B cell (primary cell): ENCODE measurements around the gene LY9. TPM values are rescaled to one million over a fixed set of nuclear protein-coding genes. Genes with fewer than 3 reads are reported as not detected.

Source experiments
- ATAC-seq: fragments of 200-7000 bp; cut with Tn5 transposase; one replicate; pipeline ENCODE4 v1.10.0; 2021; ENCODE audit warnings: low read depth, mild to moderate bottlenecking, moderate number of reproducible peaks, moderate library complexity
- CTCF ChIA-PET: fragments of 350-600 bp; sonication (Branson Sonifier 250); formaldehyde crosslinking; loops from one replicate; lab custom pipeline; 2021; ENCODE audit warnings: antibody characterized with exemption, inconsistent platforms; lab: Charles Lee
- POLR2A ChIA-PET: fragments of 350-600 bp; sonication (Branson Sonifier 250); formaldehyde crosslinking; loops from one replicate; lab custom pipeline; 2021; ENCODE audit warnings: antibody characterized with exemption; lab: Charles Lee
- DNase-seq: peaks from one replicate; pipeline ENCODE4 v3.0.0; 2013
- H2AFZ ChIP-seq: 2 replicates; pipeline ENCODE4 v1.6.1; 2012; ENCODE audit warnings: mild to moderate bottlenecking, low read depth, low read length; ENCODE audit not compliant: insufficient read depth, poor library complexity, severe bottlenecking
- H3K27ac ChIP-seq, 2 donors: 1 replicate in 1 of 2; 2 replicates in 1 of 2; pipeline ENCODE4 v1.5.1; 2012 to 2013; ENCODE audit warnings: low read length in 2 of 2, mild to moderate bottlenecking in 2 of 2, moderate library complexity in 1 of 2
- H3K27me3 ChIP-seq, 4 experiments: fragments of 200-600 bp in 1 of 4; sonication (generic) in 1 of 4; replicated peaks in 1 of 4; 1 replicate in 2 of 4; 2 replicates in 2 of 4; pipeline versions ENCODE4 v1.6.1 to v1.7.0; 2013 to 2016; ENCODE audit warnings: low read length in 3 of 4, mild to moderate bottlenecking in 2 of 4, mixed read lengths in 1 of 4, moderate library complexity in 1 of 4; ENCODE audit not compliant: insufficient read depth in 4 of 4, control insufficient read depth in 3 of 4; ENCODE audit errors: control extremely low read depth in 1 of 4
- H3K36me3 ChIP-seq, 2 experiments: replicated peaks in 1 of 2; 1 replicate in 1 of 2; 2 replicates in 1 of 2; pipeline versions ENCODE4 v1.6.1 to v1.7.1; 2013; ENCODE audit warnings: low read length in 1 of 2; ENCODE audit not compliant: insufficient read depth in 2 of 2, control insufficient read depth in 1 of 2; ENCODE audit errors: control extremely low read depth in 1 of 2, extremely low read depth in 1 of 2
- H3K4me1 ChIP-seq, 2 donors: fragments of 200-600 bp in 1 of 2; sonication (generic) in 1 of 2; 1 replicate in 1 of 2; 2 replicates in 1 of 2; pipeline versions ENCODE4 v1.5.1 to v1.6.1; 2013 to 2017; ENCODE audit warnings: low read length in 2 of 2; ENCODE audit not compliant: control insufficient read depth in 2 of 2, insufficient read depth in 2 of 2
- H3K4me2 ChIP-seq: replicated peaks from 2 replicates; pipeline ENCODE3; 2012; ENCODE audit warnings: mild to moderate bottlenecking, low read depth, low read length; ENCODE audit not compliant: poor library complexity, severe bottlenecking
- H3K4me3 ChIP-seq, 5 experiments: fragments of 200-600 bp in 1 of 5; sonication (generic) in 1 of 5; 1 replicate in 3 of 5; 2 replicates in 2 of 5; pipeline versions ENCODE4 v1.5.1 to v1.7.0; 2011 to 2016; ENCODE audit warnings: low read length in 4 of 5, mild to moderate bottlenecking in 4 of 5, low read depth in 2 of 5, control low read depth in 1 of 5, moderate library complexity in 1 of 5; ENCODE audit not compliant: insufficient read depth in 1 of 5; ENCODE audit errors: control extremely low read depth in 1 of 5, extremely low read depth in 1 of 5
- H3K79me2 ChIP-seq: fragments of 200-600 bp; sonication (generic); one replicate; pipeline ENCODE4 v1.6.0; 2016; ENCODE audit warnings: low read length; ENCODE audit not compliant: control insufficient read depth, insufficient read depth
- H3K9ac ChIP-seq: fragments of 200-600 bp; sonication (generic); 2 replicates; pipeline ENCODE4 v1.6.1; 2017; ENCODE audit warnings: mild to moderate bottlenecking, low read length, moderate library complexity
- H3K9me3 ChIP-seq, 3 donors: one replicate each; pipeline versions ENCODE4 v1.6.1 to v1.7.1; 2013; ENCODE audit warnings: low read length in 2 of 3; ENCODE audit not compliant: control insufficient read depth in 2 of 3, insufficient read depth in 1 of 3; ENCODE audit errors: control extremely low read depth in 1 of 3
- H4K20me1 ChIP-seq: 2 replicates; pipeline ENCODE4 v1.6.0; 2012; ENCODE audit warnings: mild to moderate bottlenecking, low read length; ENCODE audit not compliant: insufficient read depth, control insufficient read depth, poor library complexity, severe bottlenecking
- H3K27ac Mint-ChIP-seq: one replicate; pipeline ENCODE4 v1.8.0; 2021; ENCODE audit warnings: mixed read lengths
- H3K27me3 Mint-ChIP-seq: one replicate; pipeline ENCODE4 v1.8.0; 2021; ENCODE audit warnings: mixed read lengths
- H3K4me1 Mint-ChIP-seq: one replicate; pipeline ENCODE4 v1.8.0; 2021; ENCODE audit warnings: mixed read lengths
- H3K4me3 Mint-ChIP-seq: one replicate; pipeline ENCODE4 v1.8.0; 2021; ENCODE audit warnings: mixed read lengths
- H3K9me3 Mint-ChIP-seq: one replicate; pipeline ENCODE4 v1.8.0; 2022; ENCODE audit warnings: mixed read lengths; ENCODE audit not compliant: insufficient read depth
- EZH2 ChIP-seq: IDR thresholded peaks from 2 replicates; pipeline ENCODE4 v1.6.1; 2012; ENCODE audit warnings: borderline replicate concordance, low read depth, mild to moderate bottlenecking, moderate library complexity, low read length; ENCODE audit not compliant: insufficient read depth, poor library complexity, severe bottlenecking
- WGBS: methylation state at CpG from one replicate; pipeline ENCODE4 v1.1.5; 2013; ENCODE audit warnings: missing lambda C conversion rate; ENCODE audit not compliant: insufficient coverage; 5-methylcytosine and 5-hydroxymethylcytosine counted together
- intact Hi-C: fragments of 100-400 bp; cut with micrococcal nuclease; formaldehyde crosslinking; loops from one replicate; pipeline ENCODE4 v1.10.0; 2022
- polyA plus RNA-seq: library from polyadenylated mRNA; depleted of rRNA; stranded (reverse); fragments of >200 nt; gene quantifications from 2 replicates; pipeline ENCODE4 v1.2.3, GENCODE V29; 2012
- total RNA-seq, 2 donors: library from RNA; stranded (reverse); fragments of 120-200 nt in 1 of 2; gene quantifications; 1 replicate in 1 of 2; 2 replicates in 1 of 2; pipeline versions ENCODE4 v1.2.3 to v1.2.4, GENCODE V29; 2013 to 2022
- TF ChIP-seq, protein P1 (sequence below): fragments of 200-600 bp; IDR thresholded peaks from one replicate; pipeline ENCODE4 v1.8.0; 2022; ENCODE audit warnings: antibody characterized with exemption, mild to moderate bottlenecking

LY9 gene
- total and polyA plus RNA-seq, 2 donors (not counting 1 experiment from before 2014, with no cell fraction given) = 252 to 365 TPM

DNA sequence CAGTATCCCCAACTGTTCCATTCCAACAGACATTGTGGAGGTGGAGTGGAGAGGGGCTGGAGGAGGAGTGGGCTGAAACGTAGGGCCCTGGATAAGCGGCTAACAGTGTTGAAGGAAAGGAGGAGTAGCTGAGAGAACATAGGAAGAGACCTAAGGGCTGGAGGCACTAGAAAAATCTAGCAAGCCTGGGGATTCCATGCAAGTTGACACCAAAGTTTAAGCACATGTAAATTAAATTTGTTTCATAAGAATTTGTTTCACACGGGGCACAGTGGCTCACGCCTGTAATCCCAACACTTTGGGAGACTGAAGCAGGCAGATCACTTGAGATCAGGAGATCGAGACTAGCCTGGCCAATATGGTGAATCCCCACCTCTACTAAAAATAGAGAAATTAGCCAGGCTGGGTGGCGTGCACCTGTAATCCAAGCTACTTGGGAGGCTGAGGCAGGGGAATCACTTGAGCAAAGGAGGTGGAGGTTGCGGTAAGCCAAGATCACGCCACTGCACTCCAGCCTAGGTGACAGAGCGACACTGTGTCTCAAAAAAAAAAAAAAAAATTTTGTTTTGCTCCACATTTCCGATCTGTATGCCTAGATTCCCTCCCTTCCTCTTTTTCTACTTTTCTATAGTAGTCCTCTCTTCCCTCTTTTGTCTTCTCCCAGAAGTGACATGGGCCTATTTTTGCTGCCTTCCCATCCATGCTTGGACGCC is 67.2 kb downstream of the LY9 start:
- intact Hi-C loops = no loop called here
- TF ChIP-seq, protein P1, sequence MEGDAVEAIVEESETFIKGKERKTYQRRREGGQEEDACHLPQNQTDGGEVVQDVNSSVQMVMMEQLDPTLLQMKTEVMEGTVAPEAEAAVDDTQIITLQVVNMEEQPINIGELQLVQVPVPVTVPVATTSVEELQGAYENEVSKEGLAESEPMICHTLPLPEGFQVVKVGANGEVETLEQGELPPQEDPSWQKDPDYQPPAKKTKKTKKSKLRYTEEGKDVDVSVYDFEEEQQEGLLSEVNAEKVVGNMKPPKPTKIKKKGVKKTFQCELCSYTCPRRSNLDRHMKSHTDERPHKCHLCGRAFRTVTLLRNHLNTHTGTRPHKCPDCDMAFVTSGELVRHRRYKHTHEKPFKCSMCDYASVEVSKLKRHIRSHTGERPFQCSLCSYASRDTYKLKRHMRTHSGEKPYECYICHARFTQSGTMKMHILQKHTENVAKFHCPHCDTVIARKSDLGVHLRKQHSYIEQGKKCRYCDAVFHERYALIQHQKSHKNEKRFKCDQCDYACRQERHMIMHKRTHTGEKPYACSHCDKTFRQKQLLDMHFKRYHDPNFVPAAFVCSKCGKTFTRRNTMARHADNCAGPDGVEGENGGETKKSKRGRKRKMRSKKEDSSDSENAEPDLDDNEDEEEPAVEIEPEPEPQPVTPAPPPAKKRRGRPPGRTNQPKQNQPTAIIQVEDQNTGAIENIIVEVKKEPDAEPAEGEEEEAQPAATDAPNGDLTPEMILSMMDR = no peak
- no peak for TF ChIP-seq EZH2
- DNase-seq (no peak), ATAC-seq (no peak)
- H3K9ac ChIP-seq = no peak overlapping the region
- no peaks in the 10 kb centered on the region for H3K27me3 ChIP-seq
- no peak overlapping the region for H3K4me3 ChIP-seq
- Mint-ChIP-seq H3K27me3 (peaks cover 14% of the 10 kb centered on the region), H3K4me3 (peak overlapping the region; percentile 39), H3K4me1 (peaks cover 29% of the 10 kb centered on the region), H3K27ac (no peak overlapping the region), H3K9me3 (no peaks in the 10 kb centered on the region)
- peaks cover 18 to 23% of the 10 kb centered on the region in 2 donors for H3K4me1 ChIP-seq
- H3K79me2 ChIP-seq = no peaks in the 10 kb centered on the region
- WGBS = 67% methylated on average over 8 of the region's 11 CpGs
- no peak overlapping the region for H2AFZ ChIP-seq
- no peaks in the 10 kb centered on the region for H3K9me3 ChIP-seq
- no peak overlapping the region for H3K4me2 ChIP-seq
- no peaks in the 10 kb centered on the region for H4K20me1 ChIP-seq
- H3K36me3 ChIP-seq = no peaks in the 10 kb centered on the region
- H3K27ac ChIP-seq = no peak overlapping the region
- POLR2A ChIA-PET = no interaction called here
- CTCF ChIA-PET = interaction anchor here (0.5 to 1.6 kb wide), 3 partner anchors 33 to 165 kb away, joined by 3 read pairs; no protein-coding TSS in a partner anchor

DNA sequence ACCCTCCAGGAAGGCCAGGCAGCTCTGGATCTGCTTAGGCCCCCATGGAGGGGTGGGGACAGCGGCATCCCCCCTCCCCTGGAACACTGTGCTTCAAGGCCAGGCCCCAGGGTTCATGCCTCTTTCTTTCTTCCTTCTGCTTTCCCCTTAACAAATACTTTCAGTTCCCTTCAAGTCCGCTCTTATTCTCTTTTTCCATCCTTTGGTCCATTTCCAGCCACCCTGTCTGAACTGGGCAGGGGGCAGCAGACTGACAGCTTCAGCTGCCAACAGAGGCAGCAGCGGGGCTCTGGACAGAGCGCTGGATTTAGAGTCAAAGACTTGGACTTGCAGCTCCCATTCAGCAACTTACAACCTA is 67.8 kb downstream of the LY9 start:
- Histone ChIP-seq H3K27me3 (no peaks in the 10 kb centered on the region), H3K4me2 (no peak overlapping the region), H3K9me3 (no peaks in the 10 kb centered on the region), H3K4me3 (no peak overlapping the region), H3K79me2 (no peaks in the 10 kb centered on the region), H3K27ac (no peak overlapping the region), H4K20me1 (no peaks in the 10 kb centered on the region), H2AFZ (no peak overlapping the region), H3K4me1 (peaks cover 19 to 23% of the 10 kb centered on the region in 2 donors), H3K9ac (no peak overlapping the region), H3K36me3 (no peaks in the 10 kb centered on the region)
- no peak for TF ChIP-seq EZH2
- TF ChIP-seq, protein P1 = no peak
- peak overlapping the region; percentile 39 for H3K4me3 Mint-ChIP-seq
- ATAC-seq = no peak
- peak; percentile 33 for DNase-seq
- CTCF ChIA-PET = interaction anchor here (1.5 to 1.6 kb wide), 2 partner anchors 33 to 87 kb away, joined by 3 read pairs; no protein-coding TSS in a partner anchor
- WGBS = 54% methylated on average over 4 of the region's 4 CpGs
- H3K27ac Mint-ChIP-seq = peak overlapping the region; percentile 51
- H3K27me3 Mint-ChIP-seq = peaks cover 10% of the 10 kb centered on the region
- POLR2A ChIA-PET = no interaction called here
- intact Hi-C loops = no loop called here
- peaks cover 30% of the 10 kb centered on the region for H3K4me1 Mint-ChIP-seq
- H3K9me3 Mint-ChIP-seq = no peaks in the 10 kb centered on the region
